T-helper 1 cell (primary cell): Measurements from ENCODE around the gene HOXD8.

Experiments used
- DNase-seq, 5 donors: peaks; one replicate each; pipeline ENCODE4 v3.0.0-alpha.2; 2012 to 2020

Gene HOXD8

GRCh38 chr2:176117162-176117822 lies 12.2 kb upstream of the HOXD8 start:
- DNase-seq, result no peak

DNA sequence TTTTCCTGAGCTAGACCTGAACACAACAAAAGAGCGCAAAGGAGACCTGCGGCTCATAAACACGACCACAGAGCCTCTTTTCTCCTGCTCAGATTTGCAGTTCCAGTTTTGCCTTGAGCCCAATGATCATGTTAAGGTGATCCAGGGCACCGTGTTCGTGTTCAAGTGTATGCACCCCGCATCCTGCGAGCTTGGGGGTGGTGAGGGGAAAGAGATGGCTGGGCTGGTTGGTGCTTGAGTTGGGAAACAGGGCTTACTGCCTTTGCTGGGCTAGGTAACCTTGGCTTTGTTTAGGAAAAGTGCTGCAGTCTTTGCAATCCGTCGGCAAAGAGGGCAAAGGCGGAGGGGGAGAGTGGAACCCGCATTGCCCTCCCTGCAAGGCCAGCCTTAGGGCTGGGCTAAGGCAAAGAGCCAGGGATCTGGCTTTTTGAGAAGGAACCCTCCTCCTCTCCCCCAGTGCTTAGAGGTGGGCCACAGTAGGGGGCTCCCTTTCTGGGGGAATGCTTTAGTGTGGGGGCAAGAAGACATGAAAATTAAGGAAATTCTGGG lies 11.6 kb upstream of the HOXD8 start:
- no peak for DNase-seq

DNA sequence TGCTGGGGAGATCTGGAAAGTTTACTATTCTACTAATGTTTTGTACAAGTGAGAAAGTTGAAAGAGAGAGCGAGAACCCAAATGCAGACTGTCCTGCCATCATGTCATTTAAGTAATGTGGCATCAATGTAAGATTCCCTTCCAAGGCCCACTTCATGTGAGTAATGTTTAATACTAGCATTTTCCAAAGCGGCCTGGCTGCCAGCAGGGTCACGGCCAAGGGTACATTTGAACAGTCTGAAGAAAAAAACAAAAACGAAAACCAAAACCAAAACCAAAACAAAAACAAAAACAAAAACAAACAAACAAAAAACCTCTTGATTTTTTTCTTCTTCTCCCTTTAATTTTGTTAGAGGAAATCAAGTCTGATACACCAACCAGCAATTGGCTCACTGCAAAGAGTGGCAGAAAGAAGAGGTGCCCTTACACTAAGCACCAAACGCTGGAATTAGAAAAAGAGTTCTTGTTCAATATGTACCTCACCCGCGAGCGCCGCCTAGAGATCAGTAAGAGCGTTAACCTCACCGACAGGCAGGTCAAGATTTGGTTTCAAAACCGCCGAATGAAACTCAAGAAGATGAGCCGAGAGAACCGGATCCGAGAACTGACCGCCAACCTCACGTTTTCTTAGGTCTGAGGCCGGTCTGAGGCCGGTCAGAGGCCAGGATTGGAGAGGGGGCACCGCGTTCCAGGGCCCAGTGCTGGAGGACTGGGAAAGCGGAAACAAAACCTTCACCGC lies 10.7 kb upstream of the HOXD8 start:
- DNase-seq, result no peak

GRCh38 chr2:176120364-176121189 lies 8.9 kb upstream of the HOXD8 start:
- DNase-seq, result no peak

DNA sequence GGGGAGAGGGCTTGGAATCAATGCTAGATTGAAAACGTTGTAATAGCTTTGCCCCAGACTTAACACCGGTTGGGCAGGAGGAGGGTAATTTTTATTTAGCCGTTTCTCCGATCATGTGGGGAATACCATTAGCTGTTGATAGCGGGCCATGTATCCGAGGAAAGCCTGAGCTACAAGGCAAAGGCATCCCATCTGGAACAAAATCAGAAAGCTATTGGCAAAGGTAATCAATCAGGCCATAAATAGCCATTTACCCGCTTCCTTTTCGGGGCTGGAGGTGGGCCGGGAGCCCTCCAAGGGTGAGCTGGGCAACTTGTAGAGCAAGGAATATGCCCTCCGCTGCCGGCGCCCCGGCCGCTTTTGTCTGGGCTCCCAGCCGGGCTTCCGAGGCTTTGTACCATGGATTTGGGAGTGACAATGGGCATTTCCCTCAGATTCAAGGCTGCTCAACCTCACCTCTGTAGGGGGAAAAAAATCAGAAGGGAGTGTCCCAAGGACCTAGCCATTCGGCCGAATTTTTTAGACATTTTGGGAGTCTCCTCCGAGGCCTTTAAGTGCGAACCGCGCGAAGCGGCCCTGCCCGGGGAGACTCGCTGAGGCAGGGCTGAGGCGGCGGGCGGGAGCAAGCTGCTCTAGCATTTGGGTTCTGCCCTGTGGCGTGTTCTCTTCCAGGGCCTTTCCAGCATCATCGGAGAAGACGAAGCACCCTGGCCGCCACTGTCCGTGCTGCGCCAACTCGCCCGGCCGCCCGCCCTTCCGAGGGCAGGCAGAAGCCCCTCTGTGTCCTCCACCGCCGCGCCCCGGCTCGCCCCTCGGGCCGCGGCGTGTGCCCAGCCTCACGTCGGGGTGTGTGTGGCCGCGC lies 8.1 kb upstream of the HOXD8 start:
- DNase-seq, result no peak

GRCh38 chr2:176122052-176122682 lies 7.3 kb upstream of the HOXD8 start:
- no peak for DNase-seq

DNA sequence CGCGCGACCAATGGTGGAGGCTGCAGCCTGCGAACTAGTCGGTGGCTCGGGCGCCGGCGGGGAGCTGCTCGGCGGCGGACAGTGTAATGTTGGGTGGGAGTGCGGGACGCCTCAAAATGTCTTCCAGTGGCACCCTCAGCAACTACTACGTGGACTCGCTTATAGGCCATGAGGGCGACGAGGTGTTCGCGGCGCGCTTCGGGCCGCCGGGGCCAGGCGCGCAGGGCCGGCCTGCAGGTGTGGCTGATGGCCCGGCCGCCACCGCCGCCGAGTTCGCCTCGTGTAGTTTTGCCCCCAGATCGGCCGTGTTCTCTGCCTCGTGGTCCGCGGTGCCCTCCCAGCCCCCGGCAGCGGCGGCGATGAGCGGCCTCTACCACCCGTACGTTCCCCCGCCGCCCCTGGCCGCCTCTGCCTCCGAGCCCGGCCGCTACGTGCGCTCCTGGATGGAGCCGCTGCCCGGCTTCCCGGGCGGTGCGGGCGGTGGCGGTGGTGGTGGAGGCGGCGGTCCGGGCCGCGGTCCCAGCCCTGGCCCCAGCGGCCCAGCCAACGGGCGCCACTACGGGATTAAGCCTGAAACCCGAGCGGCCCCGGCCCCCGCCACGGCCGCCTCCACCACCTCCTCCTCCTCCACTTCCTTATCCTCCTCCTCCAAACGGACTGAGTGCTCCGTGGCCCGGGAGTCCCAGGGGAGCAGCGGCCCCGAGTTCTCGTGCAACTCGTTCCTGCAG lies 6.7 kb upstream of the HOXD8 start, which contains the start of gene HOXD9:
HOXD9 (plus strand) TSS at position 37 of the 728 bp plus-strand sequence; CDS start at position 87, 50 bp downstream.
- no peak for DNase-seq

DNA sequence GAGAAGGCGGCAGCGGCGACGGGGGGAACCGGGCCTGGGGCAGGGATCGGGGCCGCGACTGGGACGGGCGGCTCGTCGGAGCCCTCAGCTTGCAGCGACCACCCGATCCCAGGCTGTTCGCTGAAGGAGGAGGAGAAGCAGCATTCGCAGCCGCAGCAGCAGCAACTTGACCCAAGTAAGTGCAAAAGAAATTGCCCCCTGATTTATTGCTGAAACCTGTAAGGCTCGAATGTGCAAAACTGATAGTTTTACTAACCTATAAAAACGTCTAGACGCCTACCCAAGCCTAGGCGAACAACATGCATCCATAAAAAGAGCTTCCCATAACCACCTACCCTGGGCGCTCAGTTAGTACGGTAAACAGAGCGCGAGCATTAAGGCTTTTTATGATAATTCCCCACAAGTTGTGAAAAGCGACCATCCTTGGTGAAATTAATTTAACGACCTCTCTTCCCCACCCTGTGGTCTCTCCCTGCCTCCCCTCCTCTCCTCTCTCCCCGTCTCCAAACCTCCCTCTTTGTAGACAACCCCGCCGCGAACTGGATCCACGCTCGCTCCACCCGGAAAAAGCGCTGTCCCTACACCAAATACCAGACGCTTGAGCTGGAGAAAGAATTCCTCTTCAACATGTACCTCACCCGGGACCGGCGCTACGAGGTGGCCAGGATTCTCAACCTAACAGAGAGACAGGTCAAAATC lies 5.9 kb upstream of the HOXD8 start:
- DNase-seq, result no peak

GRCh38 chr2:176124110-176124946 lies 5.2 kb upstream of the HOXD8 start:
- DNase-seq, result no peak

GRCh38 chr2:176124947-176125771 lies 4.3 kb upstream of the HOXD8 start:
- no peak for DNase-seq

- DNase-seq, result no peak
These were observed 3.8 kb upstream of the HOXD8 start for GRCh38 chr2:176125772-176126054.

DNA sequence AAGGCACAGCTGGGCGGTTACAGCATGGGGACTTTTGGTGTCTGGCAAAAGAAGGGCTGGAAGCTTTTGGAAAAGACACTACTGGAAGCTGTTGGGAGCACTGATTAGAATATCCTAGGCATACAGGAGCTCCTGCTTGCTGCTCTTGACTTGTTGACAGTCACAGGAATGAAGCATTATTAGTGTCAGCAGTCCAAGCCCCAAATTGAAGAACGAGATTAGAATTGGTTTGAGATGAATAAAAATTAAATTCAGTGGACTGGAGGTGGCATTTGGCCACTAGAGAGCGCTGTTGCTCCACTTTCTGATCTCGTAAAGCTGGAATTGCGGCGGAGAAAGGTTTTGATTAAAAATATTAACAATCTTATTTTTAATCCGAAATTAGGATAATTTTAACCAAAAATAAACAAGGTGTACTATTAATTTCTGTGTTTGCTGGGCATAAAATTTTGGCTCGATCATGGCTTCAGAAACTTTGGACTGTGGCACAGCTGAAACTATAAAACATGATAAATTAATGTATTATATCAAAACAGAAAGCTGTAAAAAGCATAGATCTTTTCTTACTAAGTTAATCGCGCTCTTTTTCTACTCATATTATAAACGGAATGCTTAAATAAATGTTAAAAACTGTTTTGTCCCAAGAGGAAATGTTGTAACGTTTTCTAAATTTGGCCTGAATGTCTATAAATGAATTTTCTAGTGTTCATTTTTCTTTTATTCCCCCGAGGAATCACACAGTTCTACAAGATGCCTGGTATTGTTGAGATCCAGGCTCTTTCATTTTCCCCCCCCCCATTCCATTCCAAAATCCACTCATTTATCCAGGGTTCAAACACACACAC lies 2.4 kb upstream of the HOXD8 start:
- DNase-seq, result peak in 4 of 5 donors; percentile 32 to 73 (median 50)

DNA sequence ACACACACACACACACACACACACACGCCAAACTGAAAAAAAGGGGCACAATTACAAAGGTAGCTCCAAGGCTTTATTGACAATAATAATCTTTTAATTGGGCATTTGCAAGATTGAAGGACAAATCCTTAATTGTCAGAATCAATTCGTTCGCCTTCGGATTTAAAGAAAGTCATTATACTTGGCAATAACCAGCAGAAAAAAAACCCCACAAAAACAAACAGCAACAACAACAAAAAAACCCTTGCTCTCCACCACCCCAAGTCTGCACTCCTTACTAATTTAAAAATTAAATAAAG lies 1.8 kb upstream of the HOXD8 start:
- DNase-seq, result no peak

DNA sequence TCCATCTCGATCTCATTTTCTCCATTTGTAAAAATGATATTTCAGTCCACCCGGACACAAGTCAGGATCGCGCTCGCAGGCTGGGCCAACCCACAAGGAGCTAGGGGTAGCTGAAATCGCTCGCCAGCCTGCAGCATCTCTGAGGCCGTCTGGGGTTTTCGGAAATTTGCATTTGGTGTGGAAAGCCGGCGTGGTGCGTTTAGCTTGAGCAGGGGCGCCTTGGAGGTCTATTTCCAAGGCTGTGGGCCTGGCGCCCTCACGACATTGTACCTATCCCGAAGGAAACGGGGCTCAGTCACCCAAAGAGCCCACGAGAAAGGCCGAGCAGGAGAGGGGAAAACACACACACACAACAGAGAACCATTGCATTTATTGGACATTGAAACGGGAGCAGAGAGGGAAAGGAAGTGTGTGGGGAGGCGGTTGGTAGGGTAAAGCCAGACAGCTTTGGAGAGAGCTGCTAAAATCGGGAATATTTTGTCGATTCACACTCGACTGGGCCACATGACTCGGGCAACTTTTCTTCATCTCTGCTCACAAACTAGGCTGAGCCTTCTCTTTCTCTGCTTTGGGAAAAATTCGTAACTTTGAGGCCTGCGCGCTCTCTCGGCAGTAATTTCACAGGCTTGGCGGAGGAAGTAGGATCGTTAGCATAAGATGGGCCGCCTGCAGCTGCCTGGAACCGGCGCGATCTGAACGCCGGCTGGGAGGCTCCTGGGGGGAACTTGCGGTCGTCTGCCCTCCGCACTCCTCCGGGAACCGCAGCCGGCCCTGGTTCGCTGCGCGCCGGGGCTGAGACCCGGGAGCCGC lies 1.1 kb upstream of the HOXD8 start:
- no peak for DNase-seq

DNA sequence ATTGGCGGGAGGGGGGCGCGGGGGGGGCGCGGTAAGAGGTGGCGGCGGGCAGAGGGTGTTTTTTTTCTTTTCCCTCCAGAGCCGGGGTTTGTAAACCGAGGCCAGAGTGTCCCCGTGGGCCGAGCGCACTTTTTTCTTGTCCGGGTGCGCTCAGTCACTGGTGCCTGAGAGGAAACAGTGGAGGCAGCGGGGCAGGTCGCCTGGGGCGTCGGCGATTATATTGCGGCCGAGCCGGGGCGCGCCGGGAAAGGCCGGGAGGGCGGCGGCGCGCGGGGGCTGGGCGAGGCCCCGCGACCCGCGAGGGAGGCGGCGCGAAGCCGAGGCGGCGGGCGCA lies 275 bp downstream of the HOXD8 start:
- DNase-seq, result no peak

DNA sequence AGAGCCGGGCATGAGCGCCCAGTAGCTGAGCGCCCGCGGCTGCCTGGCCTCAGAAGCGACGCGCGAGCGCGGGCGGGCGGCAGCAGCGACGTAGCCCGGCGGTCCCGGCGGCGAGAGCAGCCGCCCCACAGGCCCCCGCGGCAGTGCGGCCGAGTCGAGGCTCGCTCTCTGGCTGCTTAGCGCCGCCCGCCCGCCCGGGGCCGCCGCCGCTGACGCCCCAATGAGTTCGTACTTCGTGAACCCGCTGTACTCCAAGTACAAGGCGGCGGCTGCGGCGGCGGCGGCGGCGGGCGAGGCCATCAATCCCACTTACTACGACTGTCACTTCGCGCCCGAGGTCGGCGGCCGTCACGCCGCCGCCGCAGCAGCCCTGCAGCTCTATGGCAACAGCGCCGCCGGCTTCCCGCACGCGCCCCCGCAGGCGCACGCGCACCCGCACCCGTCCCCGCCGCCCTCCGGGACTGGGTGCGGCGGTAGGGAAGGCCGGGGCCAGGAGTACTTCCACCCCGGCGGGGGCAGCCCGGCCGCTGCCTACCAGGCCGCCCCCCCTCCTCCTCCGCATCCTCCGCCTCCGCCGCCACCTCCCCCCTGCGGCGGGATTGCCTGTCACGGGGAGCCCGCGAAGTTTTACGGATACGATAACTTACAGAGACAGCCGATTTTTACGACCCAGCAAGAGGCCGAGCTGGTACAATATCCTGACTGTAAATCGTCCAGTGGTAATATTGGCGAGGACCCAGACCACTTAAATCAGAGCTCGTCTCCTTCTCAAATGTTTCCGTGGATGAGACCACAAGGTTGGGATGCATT lies 847 bp downstream of the HOXD8 start:
- no peak for DNase-seq
